SK-N-SH treated with all-trans-retinoic acid at 6 μM for 48 hours (cell line): ENCODE measurements around the gene PER1.

ENCODE experiments used
- CSDC2 ChIP-seq: fragments of 250-450 bp; sonication (Bioruptor Pico); IDR thresholded peaks from 2 replicates; pipeline ENCODE4 v1.5.0; 2020; ENCODE audit warnings: mild to moderate bottlenecking, moderate library complexity
- PATZ1 ChIP-seq: fragments of 250-450 bp; sonication (Bioruptor Pico); IDR thresholded peaks from 2 replicates; pipeline ENCODE4 v1.8.0; 2020; ENCODE audit warnings: mild to moderate bottlenecking, moderate library complexity, borderline replicate concordance
- SNAI2 ChIP-seq: fragments of 250-450 bp; sonication (Bioruptor Pico); IDR thresholded peaks from 2 replicates; pipeline ENCODE4 v1.5.0; 2020; ENCODE audit warnings: mild to moderate bottlenecking, moderate library complexity
- ZFP3 ChIP-seq: fragments of 250-450 bp; sonication (Bioruptor Pico); IDR thresholded peaks from 2 replicates; pipeline ENCODE4 v1.5.0; 2020; ENCODE audit warnings: mild to moderate bottlenecking, moderate library complexity

GRCh38 chr17:8186446-8186786 lies 34.2 kb upstream of the PER1 start:
- TF ChIP-seq CSDC2 (CRISPR knock-in tag), result no peak
- TF ChIP-seq ZFP3 (CRISPR knock-in tag), result no peak
- no peak for TF ChIP-seq PATZ1 (CRISPR knock-in tag)
- TF ChIP-seq SNAI2, result no peak
